Measurements from ENCODE around the gene UBALD1.

UBALD1 gene

DNA sequence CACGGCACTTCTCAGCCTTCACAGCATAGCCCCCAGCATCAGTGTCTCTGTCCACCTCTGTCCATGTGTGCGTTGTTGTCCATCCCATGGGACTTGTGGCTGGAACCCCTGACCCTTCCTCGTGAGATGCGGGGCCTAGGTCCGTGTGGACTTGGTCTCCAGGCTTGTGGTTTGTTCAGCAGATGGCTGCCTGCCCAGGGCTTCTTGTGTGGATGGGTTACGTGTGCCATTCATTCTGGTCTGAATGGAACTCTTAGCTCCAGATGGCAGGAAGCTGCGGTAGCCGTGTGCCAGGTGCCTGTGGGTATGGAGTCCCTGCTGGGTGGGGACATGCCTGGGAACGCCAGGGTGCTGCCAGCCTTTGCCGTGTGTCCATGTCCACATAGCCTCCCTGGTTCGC, 47.0 kb upstream of the UBALD1 start:
- Histone ChIP-seq H3K9me3 (ENCODE audit: low read length) (no peaks in the 10 kb centered on the region), H3K27me3 (ENCODE audit: insufficient read depth, low read length) (no peaks in the 10 kb centered on the region), H3K9me2 (ENCODE audit: low read depth, low read length) (no peaks in the 10 kb centered on the region), H4K20me1 (ENCODE audit: insufficient read depth, low read length) (no peaks in the 10 kb centered on the region), H2AFZ (ENCODE audit: low read length) (no peak overlapping the region), H3K79me2 (ENCODE audit: insufficient read depth, low read length) (no peaks in the 10 kb centered on the region), H3K4me2 (ENCODE audit: low read length) (no peak overlapping the region), H3K4me3 (ENCODE audit: low read depth, low read length, poor library complexity, severe bottlenecking) (no peak overlapping the region), H3K27ac (ENCODE audit: low read depth, low read length, poor library complexity, severe bottlenecking) (no peak overlapping the region), H3K4me1 (ENCODE audit: insufficient read depth, low read length, severe bottlenecking) (peaks cover 19% of the 10 kb centered on the region), H3F3A (ENCODE audit: insufficient read depth, low read length) (no peaks in the 10 kb centered on the region), H3K36me3 (ENCODE audit: insufficient read depth, low read length) (peaks cover 23% of the 10 kb centered on the region; the same call in 1 of the 2 replicates), H3K9ac (ENCODE audit: low read length) (no peak overlapping the region)
- TF ChIP-seq EZH2 (IDR thresholded peaks at IDR 0.05; ENCODE audit: borderline replicate concordance, low read length) = no peak
- no peak for TF ChIP-seq CTCF (IDR thresholded peaks at IDR 0.05; ENCODE audit: low read length)

DNA sequence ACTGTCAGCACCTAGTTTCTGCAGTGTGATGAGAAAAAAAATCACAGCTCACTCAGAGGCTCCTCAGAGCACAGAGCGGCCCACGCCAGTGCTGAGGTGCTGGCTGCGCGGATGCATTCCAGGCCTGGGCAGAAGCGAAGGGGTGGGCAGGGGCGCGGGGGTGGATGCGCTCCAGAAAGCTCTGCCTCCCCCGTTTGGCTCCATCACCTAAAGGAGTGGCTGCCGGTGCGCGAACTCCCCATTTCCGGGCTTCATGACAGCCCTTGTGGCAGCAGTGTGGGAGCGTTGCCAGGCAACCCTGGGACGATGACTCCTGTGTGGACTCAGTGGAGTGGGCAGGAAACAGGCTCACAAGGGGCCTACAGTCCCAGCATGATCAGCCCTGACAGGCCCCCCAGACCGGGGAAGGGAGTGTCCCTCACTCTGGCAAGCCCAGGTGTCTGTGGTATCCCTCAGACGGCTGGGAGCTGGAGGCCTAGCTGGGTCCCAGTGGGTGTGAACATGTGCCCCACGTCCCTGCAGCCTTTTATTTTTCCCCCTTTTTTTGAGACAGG, 45.8 kb upstream of the UBALD1 start:
- no peak overlapping the region for H3K4me3 ChIP-seq (ENCODE audit: low read depth, low read length, poor library complexity, severe bottlenecking)
- H3K79me2 ChIP-seq (ENCODE audit: insufficient read depth, low read length) = no peaks in the 10 kb centered on the region
- no peaks in the 10 kb centered on the region for H3K9me3 ChIP-seq (ENCODE audit: low read length)
- no peak overlapping the region for H2AFZ ChIP-seq (ENCODE audit: low read length)
- peaks cover 19% of the 10 kb centered on the region for H3K4me1 ChIP-seq (ENCODE audit: insufficient read depth, low read length, severe bottlenecking)
- no peak overlapping the region for H3K4me2 ChIP-seq (ENCODE audit: low read length)
- H3K9ac ChIP-seq (ENCODE audit: low read length) = no peak overlapping the region
- H3K9me2 ChIP-seq (ENCODE audit: low read depth, low read length) = no peaks in the 10 kb centered on the region
- peaks cover 24% of the 10 kb centered on the region for H3K36me3 ChIP-seq (ENCODE audit: insufficient read depth, low read length)
- TF ChIP-seq CTCF (IDR thresholded peaks at IDR 0.05; ENCODE audit: low read length) (no peak), EZH2 (IDR thresholded peaks at IDR 0.05; ENCODE audit: borderline replicate concordance, low read length) (no peak)
- no peaks in the 10 kb centered on the region for H4K20me1 ChIP-seq (ENCODE audit: insufficient read depth, low read length)
- H3F3A ChIP-seq (ENCODE audit: insufficient read depth, low read length) = no peaks in the 10 kb centered on the region
- H3K27me3 ChIP-seq (ENCODE audit: insufficient read depth, low read length) = no peaks in the 10 kb centered on the region
- H3K27ac ChIP-seq (ENCODE audit: low read depth, low read length, poor library complexity, severe bottlenecking) = no peak overlapping the region

- no peak overlapping the region for H3K27ac ChIP-seq (ENCODE audit: low read depth, low read length, poor library complexity, severe bottlenecking)
- H4K20me1 ChIP-seq (ENCODE audit: insufficient read depth, low read length) = no peaks in the 10 kb centered on the region
- no peaks in the 10 kb centered on the region for H3K9me3 ChIP-seq (ENCODE audit: low read length)
- H3K27me3 ChIP-seq (ENCODE audit: insufficient read depth, low read length) = no peaks in the 10 kb centered on the region
- H3K36me3 ChIP-seq (ENCODE audit: insufficient read depth, low read length) = peaks cover 30% of the 10 kb centered on the region
- TF ChIP-seq EZH2 (IDR thresholded peaks at IDR 0.05; ENCODE audit: borderline replicate concordance, low read length) (no peak), CTCF (IDR thresholded peaks at IDR 0.05; ENCODE audit: low read length) (no peak)
- H3K4me2 ChIP-seq (ENCODE audit: low read length) = no peak overlapping the region
- H2AFZ ChIP-seq (ENCODE audit: low read length) = no peak overlapping the region
- H3K4me3 ChIP-seq (ENCODE audit: low read depth, low read length, poor library complexity, severe bottlenecking) = no peak overlapping the region
- no peaks in the 10 kb centered on the region for H3K79me2 ChIP-seq (ENCODE audit: insufficient read depth, low read length)
- no peaks in the 10 kb centered on the region for H3F3A ChIP-seq (ENCODE audit: insufficient read depth, low read length)
- no peak overlapping the region for H3K9ac ChIP-seq (ENCODE audit: low read length)
- H3K4me1 ChIP-seq (ENCODE audit: insufficient read depth, low read length, severe bottlenecking) = peaks cover 12% of the 10 kb centered on the region
- no peaks in the 10 kb centered on the region for H3K9me2 ChIP-seq (ENCODE audit: low read depth, low read length)
Measured at GRCh38 chr16:4659363-4660353, 45.0 kb upstream of the UBALD1 start.
